OCI-M2 (cell line): ENCODE results near the gene ADAMTSL1.

Experiments
- DNase-seq: peaks from one replicate; lab custom pipeline; 2025; ENCODE audit not compliant: unreplicated experiment; lab: John Stamatoyannopoulos, UW

ADAMTSL1 gene

GRCh38 chr9:18889550-18889949 lies 415.6 kb downstream of the ADAMTSL1 start:
- DNase-seq: no peak

GRCh38 chr9:18890372-18890771 lies 416.4 kb downstream of the ADAMTSL1 start:
- no peak for DNase-seq

GRCh38 chr9:18891946-18892670 lies 418.2 kb downstream of the ADAMTSL1 start:
- no peak for DNase-seq

GRCh38 chr9:18893046-18893445 lies 419.1 kb downstream of the ADAMTSL1 start:
- DNase-seq: no peak

- no peak for DNase-seq
Measured at GRCh38 chr9:18893491-18893890, 419.5 kb downstream of the ADAMTSL1 start.

GRCh38 chr9:18896004-18896403 lies 422.1 kb downstream of the ADAMTSL1 start:
- no peak for DNase-seq

GRCh38 chr9:18896531-18897179 lies 422.7 kb downstream of the ADAMTSL1 start:
- no peak for DNase-seq

GRCh38 chr9:18903450-18903849 lies 429.5 kb downstream of the ADAMTSL1 start:
- DNase-seq: no peak

- DNase-seq: no peak
Measured at GRCh38 chr9:18905028-18905882, 431.3 kb downstream of the ADAMTSL1 start.

GRCh38 chr9:18905883-18906629 lies 432.1 kb downstream of the ADAMTSL1 start:
- no peak for DNase-seq

- no peak for DNase-seq
Measured at GRCh38 chr9:18906656-18907395, 432.9 kb downstream of the ADAMTSL1 start.

- no peak for DNase-seq
Measured at GRCh38 chr9:18907927-18908625, 434.1 kb downstream of the ADAMTSL1 start.

- no peak for DNase-seq
Measured at GRCh38 chr9:18909140-18910018, 435.4 kb downstream of the ADAMTSL1 start.

- no peak for DNase-seq
Measured at GRCh38 chr9:18910435-18910834, 436.5 kb downstream of the ADAMTSL1 start.

GRCh38 chr9:18910916-18911315 lies 437.0 kb downstream of the ADAMTSL1 start:
- no peak for DNase-seq

GRCh38 chr9:18911714-18912342 lies 437.9 kb downstream of the ADAMTSL1 start:
- no peak for DNase-seq

GRCh38 chr9:18920141-18921084 lies 446.5 kb downstream of the ADAMTSL1 start:
- no peak for DNase-seq
